SU-DHL-6 (cell line): ENCODE results near the gene CFAP43.

Experiments used
- H2AFZ ChIP-seq: fragments of 200-600 bp; sonication (generic); 2 replicates; pipeline ENCODE4 v1.6.1; 2014; ENCODE audit warnings: low read depth, mild to moderate bottlenecking, moderate library complexity, mixed read lengths, antibody characterized with exemption, low read length; ENCODE audit not compliant: severe bottlenecking
- H3F3A ChIP-seq: fragments of 200-600 bp; shearing (Covaris generic); 2 replicates; pipeline ENCODE4 v1.6.0; 2016; ENCODE audit warnings: antibody characterized with exemption, mild to moderate bottlenecking; ENCODE audit not compliant: insufficient read depth
- H3K27ac ChIP-seq: fragments of 200-600 bp; sonication (generic); 2 replicates; pipeline ENCODE4 v1.5.1; 2016; ENCODE audit warnings: low read depth, mild to moderate bottlenecking, low read length, moderate library complexity, mixed read lengths
- H3K27me3 ChIP-seq: fragments of 200-600 bp; sonication (generic), shearing (Covaris generic); 2 replicates; pipeline ENCODE4 v1.6.0; 2014; ENCODE audit warnings: mild to moderate bottlenecking, low read length
- H3K36me3 ChIP-seq: fragments of 200-600 bp; sonication (generic); 2 replicates; pipeline ENCODE4 v1.6.1; 2014; ENCODE audit warnings: mild to moderate bottlenecking, low read length, mixed read lengths
- H3K4me2 ChIP-seq: fragments of 300-600, 200-600 bp; shearing (Covaris generic), sonication (generic); 2 replicates; pipeline ENCODE4 v1.6.0; 2014; ENCODE audit warnings: low read length, low read depth, mild to moderate bottlenecking; ENCODE audit not compliant: poor library complexity, severe bottlenecking
- H3K4me3 ChIP-seq: fragments of 200-600 bp; sonication (generic); 2 replicates; pipeline ENCODE4 v1.5.1; 2014; ENCODE audit warnings: antibody characterized with exemption, low read length, mild to moderate bottlenecking, mixed read lengths; ENCODE audit not compliant: insufficient read depth, poor library complexity, severe bottlenecking
- H3K79me2 ChIP-seq: fragments of 200-600 bp; sonication (generic); 2 replicates; pipeline ENCODE4 v1.6.1; 2014; ENCODE audit warnings: mild to moderate bottlenecking, low read length, moderate library complexity; ENCODE audit not compliant: insufficient read depth
- H3K9ac ChIP-seq: fragments of 200-600 bp; sonication (generic); 2 replicates; pipeline ENCODE4 v1.7.0; 2014; ENCODE audit warnings: mild to moderate bottlenecking, low read length
- H3K9me2 ChIP-seq: fragments of 200-600 bp; sonication (generic); replicated peaks from 2 replicates; pipeline ENCODE4 v1.6.1; 2014; ENCODE audit warnings: low read length; ENCODE audit not compliant: insufficient read depth
- H3K9me3 ChIP-seq: fragments of 200-600 bp; sonication (generic); 2 replicates; pipeline ENCODE4 v1.6.1; 2014; ENCODE audit warnings: low read length, mixed read lengths; ENCODE audit not compliant: insufficient read depth
- H4K20me1 ChIP-seq: fragments of 200-600 bp; sonication (generic); 2 replicates; pipeline ENCODE4 v1.6.1; 2014; ENCODE audit warnings: low read depth, mild to moderate bottlenecking, antibody characterized with exemption, low read length, moderate library complexity, mixed read lengths
- CTCF ChIP-seq: fragments of 200-600 bp; sonication (generic); IDR thresholded peaks from one replicate; pipeline ENCODE4 v1.5.1; 2017; ENCODE audit warnings: antibody characterized with exemption, mild to moderate bottlenecking, low read length, moderate library complexity; ENCODE audit not compliant: insufficient read depth, poor library complexity, severe bottlenecking
- EZH2phosphoT487 ChIP-seq: fragments of 200-600 bp; sonication (generic), shearing (Covaris generic); conservative IDR thresholded peaks from 2 replicates; pipeline ENCODE4 v1.6.1; 2018; ENCODE audit warnings: mild to moderate bottlenecking, antibody characterized with exemption, low read length, moderate library complexity, mixed read lengths

Gene CFAP43

GRCh38 chr10:104120903-104121484 is 111.2 kb downstream of the CFAP43 start:
- H3F3A ChIP-seq: peaks cover 10% of the 10 kb centered on the region; the same call in 1 of the 2 replicates
- H3K9ac ChIP-seq: peak overlapping the region; percentile 84
- peak overlapping the region; percentile 86 for H3K4me2 ChIP-seq
- H3K79me2 ChIP-seq: no peaks in the 10 kb centered on the region; the same call in none of the 2 replicates
- no peaks in the 10 kb centered on the region for H3K9me2 ChIP-seq
- H3K36me3 ChIP-seq: no peaks in the 10 kb centered on the region
- no peaks in the 10 kb centered on the region for H3K27me3 ChIP-seq
- peak overlapping the region; percentile 70 for H3K4me3 ChIP-seq
- H3K27ac ChIP-seq: peak overlapping the region; percentile 70
- H2AFZ ChIP-seq: peak overlapping the region; percentile 97
- H3K9me3 ChIP-seq: no peaks in the 10 kb centered on the region
- no peak for TF ChIP-seq EZH2phosphoT487
- no peak for TF ChIP-seq CTCF
- H4K20me1 ChIP-seq: no peaks in the 10 kb centered on the region

- H4K20me1 ChIP-seq: no peaks in the 10 kb centered on the region
- no peak overlapping the region for H3K27ac ChIP-seq
- no peaks in the 10 kb centered on the region for H3K27me3 ChIP-seq
- TF ChIP-seq CTCF (no peak), EZH2phosphoT487 (no peak)
- no peaks in the 10 kb centered on the region; the same call in none of the 2 replicates for H3K79me2 ChIP-seq
- no peaks in the 10 kb centered on the region for H3K9me2 ChIP-seq
- peak overlapping the region; percentile 97 for H2AFZ ChIP-seq
- peaks cover 10% of the 10 kb centered on the region; the same call in 1 of the 2 replicates for H3F3A ChIP-seq
- no peaks in the 10 kb centered on the region for H3K36me3 ChIP-seq
- H3K9ac ChIP-seq: peak overlapping the region; percentile 84; the same call in 1 of the 2 replicates
- no peaks in the 10 kb centered on the region for H3K9me3 ChIP-seq
- H3K4me3 ChIP-seq: no peak overlapping the region
- peak overlapping the region; percentile 86 for H3K4me2 ChIP-seq
These were observed 111.7 kb downstream of the CFAP43 start for GRCh38 chr10:104120512-104120902.

- Histone ChIP-seq H3K27ac (no peak overlapping the region), H3K36me3 (no peaks in the 10 kb centered on the region), H3K9me2 (no peaks in the 10 kb centered on the region), H4K20me1 (no peaks in the 10 kb centered on the region), H3K9me3 (no peaks in the 10 kb centered on the region), H3K27me3 (no peaks in the 10 kb centered on the region), H3F3A (peaks cover 10% of the 10 kb centered on the region; the same call in 1 of the 2 replicates), H3K9ac (no peak overlapping the region), H3K4me2 (no peak overlapping the region), H3K79me2 (no peaks in the 10 kb centered on the region; the same call in none of the 2 replicates), H3K4me3 (no peak overlapping the region), H2AFZ (peak overlapping the region; percentile 27)
- TF ChIP-seq EZH2phosphoT487 (no peak), CTCF (no peak)
These were observed 112.2 kb downstream of the CFAP43 start for GRCh38 chr10:104119996-104120395.
